ENCODE results near the gene KIAA0319L.

DNA sequence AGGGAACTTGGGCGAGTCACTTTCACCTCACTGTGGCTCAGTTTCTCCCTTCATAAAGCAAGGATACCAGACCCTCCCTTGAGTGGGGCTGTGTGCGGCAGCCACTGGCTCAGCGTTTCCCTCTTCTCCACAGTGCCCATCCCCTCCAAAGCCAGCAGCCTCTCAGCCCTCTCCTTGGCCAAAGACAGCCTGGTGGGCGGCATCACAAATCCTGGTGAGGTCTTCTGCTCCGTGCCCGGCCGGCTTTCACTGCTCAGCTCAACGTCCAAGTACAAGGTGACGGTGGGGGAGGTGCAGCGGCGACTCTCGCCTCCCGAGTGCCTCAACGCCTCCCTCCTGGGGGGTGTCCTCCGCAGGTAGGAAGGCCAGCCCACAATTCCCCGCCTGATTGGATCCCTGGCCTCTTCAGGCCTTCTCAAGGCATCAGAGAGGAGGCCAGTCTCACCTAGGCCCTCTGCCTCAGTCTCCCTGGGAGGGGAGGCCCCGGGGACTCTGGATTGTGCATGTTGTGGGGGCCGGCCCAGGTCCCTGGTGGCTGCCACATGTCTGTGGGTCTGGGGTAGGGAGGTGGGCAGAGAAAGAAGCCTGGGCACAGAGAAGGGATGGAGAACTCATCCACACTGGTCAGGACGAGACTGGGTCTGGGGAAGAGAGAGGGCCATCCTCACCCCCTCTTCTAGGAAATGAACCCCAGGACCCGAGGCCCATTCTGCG, 31.2 kb upstream of the KIAA0319L start:
- TF ChIP-seq CTCF (IDR thresholded peaks at IDR 0.05) = no peak
- TF ChIP-seq JAZF1 (CRISPR knock-in tag; IDR thresholded peaks at IDR 0.05) = no peak
- TF ChIP-seq NR3C1 (CRISPR knock-in tag; conservative IDR thresholded peaks at IDR 0.05; ENCODE audit: low read depth) = no peak
- no peak for TF ChIP-seq MAX (CRISPR knock-in tag; IDR thresholded peaks at IDR 0.05)
- TF ChIP-seq FOXP1 (CRISPR knock-in tag; IDR thresholded peaks at IDR 0.05; ENCODE audit: borderline replicate concordance) = no peak
- TF ChIP-seq ZNF121 (CRISPR knock-in tag; IDR thresholded peaks at IDR 0.05) = no peak
- TF ChIP-seq, protein P1, sequence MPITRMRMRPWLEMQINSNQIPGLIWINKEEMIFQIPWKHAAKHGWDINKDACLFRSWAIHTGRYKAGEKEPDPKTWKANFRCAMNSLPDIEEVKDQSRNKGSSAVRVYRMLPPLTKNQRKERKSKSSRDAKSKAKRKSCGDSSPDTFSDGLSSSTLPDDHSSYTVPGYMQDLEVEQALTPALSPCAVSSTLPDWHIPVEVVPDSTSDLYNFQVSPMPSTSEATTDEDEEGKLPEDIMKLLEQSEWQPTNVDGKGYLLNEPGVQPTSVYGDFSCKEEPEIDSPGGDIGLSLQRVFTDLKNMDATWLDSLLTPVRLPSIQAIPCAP (CRISPR knock-in tag; IDR thresholded peaks at IDR 0.05) = no peak
- no peak for TF ChIP-seq ZMAT4 (CRISPR knock-in tag; IDR thresholded peaks at IDR 0.05)
- no peak for TF ChIP-seq ZBTB43 (CRISPR knock-in tag; IDR thresholded peaks at IDR 0.05)
- TF ChIP-seq, protein P2, sequence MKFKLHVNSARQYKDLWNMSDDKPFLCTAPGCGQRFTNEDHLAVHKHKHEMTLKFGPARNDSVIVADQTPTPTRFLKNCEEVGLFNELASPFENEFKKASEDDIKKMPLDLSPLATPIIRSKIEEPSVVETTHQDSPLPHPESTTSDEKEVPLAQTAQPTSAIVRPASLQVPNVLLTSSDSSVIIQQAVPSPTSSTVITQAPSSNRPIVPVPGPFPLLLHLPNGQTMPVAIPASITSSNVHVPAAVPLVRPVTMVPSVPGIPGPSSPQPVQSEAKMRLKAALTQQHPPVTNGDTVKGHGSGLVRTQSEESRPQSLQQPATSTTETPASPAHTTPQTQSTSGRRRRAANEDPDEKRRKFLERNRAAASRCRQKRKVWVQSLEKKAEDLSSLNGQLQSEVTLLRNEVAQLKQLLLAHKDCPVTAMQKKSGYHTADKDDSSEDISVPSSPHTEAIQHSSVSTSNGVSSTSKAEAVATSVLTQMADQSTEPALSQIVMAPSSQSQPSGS (CRISPR knock-in tag; IDR thresholded peaks at IDR 0.05; ENCODE audit: borderline replicate concordance, low read depth) = no peak
- no peak for TF ChIP-seq GABPB1 (CRISPR knock-in tag; IDR thresholded peaks at IDR 0.05)
